Spinal cord (tissue), 10 donors: ENCODE measurements around the gene SH2B3. TPM values are rescaled to one million over a fixed set of nuclear protein-coding genes. Genes with fewer than 3 reads are reported as not detected.

Experiments
- DNase-seq, 6 donors: peaks; one replicate each; pipeline versions ENCODE4 v3.0.0 to v3.0.0-alpha.2; 2013 to 2015; ENCODE audit warnings: low spot score in 6 of 6, low read depth in 4 of 6
- H3K27ac ChIP-seq: one replicate; pipeline ENCODE4 v1.5.1; 2013; ENCODE audit warnings: low read depth, low read length, control low read depth
- H3K27me3 ChIP-seq: one replicate; pipeline ENCODE4 v1.6.1; 2013; ENCODE audit warnings: low read length; ENCODE audit not compliant: control insufficient read depth, insufficient read depth
- H3K36me3 ChIP-seq: one replicate; pipeline ENCODE4 v1.6.1; 2013; ENCODE audit warnings: low read length; ENCODE audit not compliant: control insufficient read depth, insufficient read depth
- H3K4me1 ChIP-seq: one replicate; pipeline ENCODE4 v1.6.1; 2013; ENCODE audit warnings: low read length; ENCODE audit not compliant: control insufficient read depth, insufficient read depth
- H3K4me3 ChIP-seq: one replicate; pipeline ENCODE4 v1.5.1; 2013; ENCODE audit warnings: low read depth, low read length, control low read depth
- H3K9me3 ChIP-seq: one replicate; pipeline ENCODE4 v1.6.1; 2013; ENCODE audit warnings: low read length; ENCODE audit not compliant: control insufficient read depth, insufficient read depth
- WGBS: methylation state at CpG from one replicate; pipeline ENCODE4 v1.1.5; 2013; ENCODE audit warnings: missing lambda C conversion rate; ENCODE audit not compliant: insufficient coverage; 5-methylcytosine and 5-hydroxymethylcytosine counted together
- polyA plus RNA-seq, 2 donors: library from polyadenylated mRNA; unstranded; fragments of 120-200 nt; gene quantifications; one replicate each; pipeline ENCODE4 v1.2.1, GENCODE V29; 2013; ENCODE audit not compliant: insufficient read length in 2 of 2
- total RNA-seq, 2 donors: library from RNA; depleted of rRNA in 1 of 2; stranded (reverse); fragments of 120-200 nt in 1 of 2; fragments of >200 nt in 1 of 2; gene quantifications; one replicate each; pipeline versions ENCODE4 v1.2.3 to v1.2.4, GENCODE V29; 2013 to 2014
- donor health status: healthy.

Gene SH2B3
- total and polyA plus RNA-seq, 4 donors: 8.0 to 13.7 (median 11.3) TPM

DNA sequence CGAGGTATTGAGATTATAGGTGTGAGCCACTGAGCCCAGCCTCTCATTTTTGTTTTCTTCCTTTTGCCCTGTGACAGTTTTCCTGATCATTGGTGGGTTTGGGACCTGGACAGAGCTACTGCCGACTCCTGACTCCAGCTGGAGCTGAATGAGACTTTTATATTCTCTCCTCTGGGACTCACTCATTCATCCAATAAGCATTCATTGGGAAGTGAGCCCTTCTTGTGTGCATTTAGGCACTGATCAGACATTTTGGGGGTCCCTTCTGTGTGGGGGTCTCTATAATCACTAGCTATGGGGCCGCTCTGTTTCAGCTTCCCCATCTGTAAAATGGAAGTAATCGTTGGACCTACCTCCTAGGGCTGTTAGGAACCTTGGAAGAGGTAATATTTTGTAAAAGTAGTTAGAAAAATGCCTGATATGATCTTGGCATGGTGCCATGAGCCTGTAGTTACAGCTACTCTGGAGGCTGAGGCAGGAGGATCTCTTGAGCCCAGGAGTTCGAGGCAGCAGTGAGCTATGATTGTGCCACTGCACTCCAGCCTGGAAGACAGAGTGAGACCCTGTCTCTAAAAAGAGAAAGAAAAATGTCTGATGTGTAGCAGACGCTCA lies 7.2 kb downstream of the SH2B3 start:
- Histone ChIP-seq H3K27me3 (no peaks in the 10 kb centered on the region), H3K4me1 (peaks cover 56% of the 10 kb centered on the region), H3K9me3 (no peaks in the 10 kb centered on the region), H3K27ac (peak overlapping the region; percentile 67), H3K4me3 (no peak overlapping the region), H3K36me3 (peaks cover 8% of the 10 kb centered on the region)
- DNase-seq: no peak
- 53% methylated on average over 5 of the region's 6 CpGs for WGBS

DNA sequence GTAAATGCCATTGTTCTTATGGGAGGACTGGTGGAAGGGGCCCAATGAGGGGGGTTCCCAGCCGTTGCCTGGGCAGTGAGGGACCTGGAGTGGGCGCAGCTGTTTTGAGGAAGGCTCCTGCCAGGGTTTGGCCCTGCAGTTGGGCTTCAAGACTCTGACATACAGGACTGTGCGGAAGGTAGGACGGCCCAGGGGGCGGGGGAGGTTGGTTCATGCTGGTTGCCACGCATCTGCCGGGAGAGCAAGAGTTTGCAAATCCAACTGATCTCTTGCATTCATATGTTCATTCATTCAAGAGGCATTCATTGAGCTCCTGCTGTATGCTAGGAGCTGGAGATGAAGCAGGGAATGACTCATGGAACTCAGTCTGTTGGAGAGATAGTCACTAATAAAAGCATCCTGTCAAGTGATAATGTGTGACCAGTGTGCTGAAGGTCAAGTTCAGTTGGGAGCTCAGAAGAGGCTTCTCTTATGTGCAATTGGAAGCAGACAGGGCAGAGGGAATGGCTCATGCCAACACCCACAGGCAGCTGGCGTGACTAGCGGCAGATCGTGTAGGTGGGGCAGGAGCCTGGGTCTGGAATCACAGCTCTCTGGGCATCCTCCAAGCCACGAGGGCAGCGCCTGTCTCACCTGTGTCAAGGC lies 7.8 kb downstream of the SH2B3 start:
- Histone ChIP-seq H3K27ac (peak overlapping the region; percentile 67), H3K4me3 (no peak overlapping the region), H3K9me3 (no peaks in the 10 kb centered on the region), H3K27me3 (no peaks in the 10 kb centered on the region), H3K36me3 (peaks cover 13% of the 10 kb centered on the region), H3K4me1 (peaks cover 52% of the 10 kb centered on the region)
- DNase-seq: no peak
- 45% methylated on average over 2 of the region's 12 CpGs for whole genome bisulfite sequencing

DNA sequence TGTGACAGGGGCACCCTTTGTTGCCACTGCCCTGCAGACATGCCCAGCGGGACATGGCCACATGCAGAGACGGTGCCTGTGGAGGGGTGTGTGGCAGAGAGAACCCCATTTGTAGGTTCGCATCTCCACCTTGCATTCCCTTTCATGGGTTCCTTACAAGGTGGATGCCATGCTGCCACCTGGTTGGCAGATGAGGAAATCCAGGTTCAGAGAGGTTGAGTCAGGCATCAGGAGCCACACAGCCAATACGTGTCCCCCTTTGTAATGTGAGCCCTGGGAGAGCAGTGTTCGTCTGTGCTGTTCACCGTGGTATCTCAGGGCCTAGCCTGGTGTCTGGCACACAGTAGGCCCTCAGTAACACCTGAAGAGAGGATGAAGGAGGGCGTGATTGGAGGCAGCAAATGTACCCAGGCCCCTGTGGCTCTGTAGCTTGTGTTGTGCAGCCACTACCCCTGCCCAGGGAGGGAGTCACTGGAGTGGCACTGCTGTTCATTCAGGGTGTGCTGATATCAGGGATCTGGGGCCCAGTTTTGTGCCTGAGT lies 9.1 kb downstream of the SH2B3 start:
- H3K36me3 ChIP-seq: peaks cover 14% of the 10 kb centered on the region
- no peak for DNase-seq
- 86% methylated on average over 7 of the region's 7 CpGs for WGBS
- no peaks in the 10 kb centered on the region for H3K9me3 ChIP-seq
- H3K4me1 ChIP-seq: peaks cover 41% of the 10 kb centered on the region
- no peak overlapping the region for H3K4me3 ChIP-seq
- no peaks in the 10 kb centered on the region for H3K27me3 ChIP-seq
- H3K27ac ChIP-seq: no peak overlapping the region

DNA sequence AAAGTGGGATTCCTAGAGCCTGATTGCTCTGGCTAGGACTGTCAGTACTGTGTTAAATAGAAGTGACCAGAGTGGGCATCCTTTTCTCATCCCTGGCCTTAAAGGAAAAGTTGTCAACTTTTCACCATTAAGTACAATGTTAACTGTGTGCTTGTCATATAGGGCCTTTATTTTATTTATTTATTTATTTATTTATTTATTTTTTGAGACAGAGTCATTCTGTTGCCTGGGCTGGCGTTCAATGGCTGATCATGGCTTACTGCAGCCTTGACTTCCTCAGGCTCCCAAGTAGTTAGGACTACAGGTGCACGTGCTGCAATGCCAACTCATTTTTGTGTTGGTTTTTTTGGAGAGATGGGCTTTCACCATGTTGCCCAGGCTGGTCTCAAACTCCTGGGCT lies 11.6 kb downstream of the SH2B3 start:
- WGBS: 83% methylated on average over 1 of the region's 2 CpGs
- DNase-seq: no peak
- peaks cover 18% of the 10 kb centered on the region for H3K4me1 ChIP-seq
- H3K36me3 ChIP-seq: peaks cover 11% of the 10 kb centered on the region
- H3K27ac ChIP-seq: no peak overlapping the region
- no peaks in the 10 kb centered on the region for H3K9me3 ChIP-seq
- H3K4me3 ChIP-seq: no peak overlapping the region
- H3K27me3 ChIP-seq: no peaks in the 10 kb centered on the region

DNA sequence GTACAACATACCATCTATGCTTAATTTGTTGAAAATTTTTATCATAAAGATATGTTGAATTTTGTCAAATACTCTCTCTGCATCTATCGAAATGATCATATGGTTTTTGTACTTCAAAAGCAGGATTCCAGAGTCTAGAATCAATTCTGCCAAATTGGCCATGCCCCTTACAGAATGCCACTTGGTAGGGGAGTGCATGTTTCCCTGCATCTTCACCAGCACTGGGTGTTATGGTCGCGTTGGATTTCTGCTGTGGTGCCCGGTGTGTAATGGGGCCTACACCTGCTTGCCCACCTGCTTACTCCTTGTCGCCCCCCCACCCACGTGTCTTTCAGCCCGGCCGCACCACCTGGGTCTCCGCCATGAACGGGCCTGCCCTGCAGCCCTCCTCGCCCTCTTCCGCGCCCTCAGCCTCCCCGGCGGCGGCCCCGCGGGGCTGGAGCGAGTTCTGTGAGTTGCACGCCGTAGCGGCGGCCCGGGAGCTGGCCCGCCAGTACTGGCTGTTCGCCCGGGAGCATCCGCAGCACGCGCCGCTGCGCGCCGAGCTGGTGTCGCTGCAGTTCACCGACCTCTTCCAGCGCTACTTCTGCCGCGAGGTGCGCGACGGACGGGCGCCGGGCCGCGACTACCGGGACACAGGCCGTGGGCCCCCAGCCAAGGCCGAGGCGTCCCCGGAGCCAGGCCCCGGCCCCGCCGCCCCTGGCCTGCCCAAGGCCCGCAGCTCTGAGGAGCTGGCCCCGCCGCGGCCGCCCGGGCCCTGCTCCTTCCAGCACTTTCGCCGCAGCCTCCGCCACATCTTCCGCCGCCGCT lies 12.3 kb downstream of the SH2B3 start:
- WGBS: 88% methylated on average over 67 of the region's 67 CpGs
- H3K36me3 ChIP-seq: peaks cover 11% of the 10 kb centered on the region
- DNase-seq: no peak

DNA sequence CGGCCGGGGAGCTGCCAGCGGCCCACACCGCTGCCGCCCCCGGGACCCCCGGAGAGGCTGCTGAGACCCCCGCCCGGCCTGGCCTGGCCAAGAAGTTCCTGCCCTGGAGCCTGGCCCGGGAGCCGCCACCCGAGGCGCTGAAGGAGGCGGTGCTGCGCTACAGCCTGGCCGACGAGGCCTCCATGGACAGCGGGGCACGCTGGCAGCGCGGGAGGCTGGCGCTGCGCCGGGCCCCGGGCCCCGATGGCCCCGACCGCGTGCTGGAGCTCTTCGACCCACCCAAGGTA lies 12.8 kb downstream of the SH2B3 start:
- 91% methylated on average over 30 of the region's 30 CpGs for WGBS
- Histone ChIP-seq H3K27me3 (no peaks in the 10 kb centered on the region), H3K9me3 (no peaks in the 10 kb centered on the region), H3K4me3 (no peak overlapping the region), H3K4me1 (peaks cover 6% of the 10 kb centered on the region), H3K36me3 (peaks cover 11% of the 10 kb centered on the region), H3K27ac (no peak overlapping the region)
- DNase-seq: no peak

More for the DNA sequence above, 12.3 kb downstream of the SH2B3 start:
- H3K4me3 ChIP-seq: no peak overlapping the region
- no peak overlapping the region for H3K27ac ChIP-seq
- no peaks in the 10 kb centered on the region for H3K9me3 ChIP-seq
- H3K4me1 ChIP-seq: peaks cover 12% of the 10 kb centered on the region
- no peaks in the 10 kb centered on the region for H3K27me3 ChIP-seq

DNA sequence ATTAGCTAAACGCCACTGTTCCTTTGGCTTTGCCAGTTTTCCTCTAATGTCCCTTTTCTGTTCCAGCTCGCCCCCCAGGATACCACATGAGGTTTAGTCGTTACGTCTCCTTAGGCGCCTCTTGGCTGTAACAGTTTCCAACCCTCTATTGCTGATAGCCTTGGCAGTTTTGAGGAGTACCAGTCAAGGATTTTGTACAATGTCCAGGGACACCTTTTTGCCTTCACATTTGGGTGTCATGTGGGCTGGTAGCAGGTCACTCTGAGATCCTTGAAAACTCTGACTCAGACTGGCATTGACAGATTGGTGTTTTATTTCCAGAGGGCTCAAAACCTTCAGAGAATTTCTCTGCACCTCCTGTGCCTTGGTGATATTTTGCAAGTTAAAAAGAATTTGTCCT lies 14.1 kb downstream of the SH2B3 start:
- Histone ChIP-seq H3K9me3 (no peaks in the 10 kb centered on the region), H3K27ac (no peak overlapping the region), H3K27me3 (no peaks in the 10 kb centered on the region), H3K4me1 (no peaks in the 10 kb centered on the region), H3K36me3 (peaks cover 14% of the 10 kb centered on the region), H3K4me3 (no peak overlapping the region)
- no peak for DNase-seq
- 70% methylated on average over 2 of the region's 5 CpGs for WGBS

DNA sequence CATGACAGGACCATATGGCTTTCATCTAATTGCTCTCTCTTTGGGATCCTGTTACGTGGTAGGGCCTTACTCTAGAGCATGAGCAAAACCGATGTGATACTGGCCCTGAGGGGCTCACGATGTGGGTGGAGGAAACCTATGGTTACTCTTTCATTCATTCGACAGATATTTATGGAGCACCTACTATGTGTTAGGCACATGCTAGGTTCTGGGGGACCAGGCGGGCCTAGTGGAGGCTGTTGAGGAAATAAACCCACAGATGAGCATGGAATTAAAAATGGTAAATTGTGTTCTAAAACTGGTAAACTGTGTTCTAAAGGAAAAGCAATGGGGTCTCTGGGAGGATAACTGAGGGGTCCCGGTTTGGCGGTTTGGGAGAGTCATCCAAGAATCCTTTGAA lies 14.8 kb downstream of the SH2B3 start:
- Histone ChIP-seq H3K36me3 (peaks cover 20% of the 10 kb centered on the region), H3K9me3 (no peaks in the 10 kb centered on the region), H3K27me3 (no peaks in the 10 kb centered on the region), H3K4me3 (no peak overlapping the region), H3K4me1 (peaks cover 4% of the 10 kb centered on the region), H3K27ac (no peak overlapping the region)
- 94% methylated on average over 7 of the region's 7 CpGs for WGBS
- no peak for DNase-seq

DNA sequence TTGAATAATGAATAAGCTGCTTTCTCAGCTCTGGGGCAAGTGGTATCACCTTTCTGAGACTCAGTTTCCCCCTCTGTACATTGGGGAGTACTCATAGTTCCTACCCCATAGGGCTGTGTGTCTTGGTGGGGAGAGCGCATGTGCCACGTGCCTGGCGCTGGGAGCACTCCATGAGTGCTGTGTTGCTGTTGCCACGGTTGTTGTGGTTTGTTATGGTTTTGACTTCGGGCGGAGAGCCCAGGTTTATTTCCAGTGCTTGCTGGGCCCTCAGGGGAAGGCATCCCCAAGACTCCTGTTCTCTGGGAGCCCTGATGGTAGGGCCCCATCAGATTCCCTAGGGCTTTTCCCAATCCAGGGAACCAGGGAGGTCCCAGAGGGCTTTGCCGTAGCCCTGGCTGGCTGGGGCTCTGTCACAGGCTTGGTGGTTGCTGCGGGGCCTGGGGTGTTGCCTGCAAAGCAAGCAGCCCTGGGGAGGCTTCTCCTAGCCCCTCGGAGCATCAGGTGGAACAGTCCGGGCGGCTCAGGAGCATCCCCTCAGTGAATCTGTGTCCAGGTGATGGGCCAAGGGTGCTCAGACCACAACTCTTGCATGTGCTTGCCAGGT lies 18.6 kb downstream of the SH2B3 start:
- WGBS: 94% methylated on average over 11 of the region's 11 CpGs
- DNase-seq: no peak
- H3K27me3 ChIP-seq: no peaks in the 10 kb centered on the region
- no peak overlapping the region for H3K4me3 ChIP-seq
- peaks cover 15% of the 10 kb centered on the region for H3K36me3 ChIP-seq
- H3K9me3 ChIP-seq: no peaks in the 10 kb centered on the region
- peaks cover 19% of the 10 kb centered on the region for H3K4me1 ChIP-seq
- no peak overlapping the region for H3K27ac ChIP-seq
